Nephron progenitor cell (in vitro differentiated cells): ENCODE data around the gene MAGED1.
A peak's percentile ranks its signal among the peaks of the same experiment; 100 is the strongest.
"Not testable (repeated sequence)": the region's sequence is repeated elsewhere in the genome, so short reads cannot be mapped to it uniquely, and the experiment has no call there.

ENCODE experiments used
- DNase-seq: peaks from one replicate; pipeline ENCODE4 v3.0.0; 2021
- H3K27ac Mint-ChIP-seq: 2 replicates; pipeline ENCODE4 v1.8.0; 2021; ENCODE audit warnings: mild to moderate bottlenecking, moderate library complexity, mixed read lengths
- H3K27me3 Mint-ChIP-seq: 2 replicates; pipeline ENCODE4 v1.8.0; 2021; ENCODE audit warnings: mild to moderate bottlenecking, low read depth, mixed read lengths; ENCODE audit not compliant: poor library complexity
- H3K36me3 Mint-ChIP-seq: 2 replicates; pipeline ENCODE4 v1.8.0; 2021; ENCODE audit warnings: low read depth, mixed read lengths
- H3K4me1 Mint-ChIP-seq: 2 replicates; pipeline ENCODE4 v1.8.0; 2021; ENCODE audit warnings: mixed read lengths
- H3K4me3 Mint-ChIP-seq: 2 replicates; pipeline ENCODE4 v1.8.0; 2021; ENCODE audit warnings: mild to moderate bottlenecking, moderate library complexity, mixed read lengths
- H3K9me3 Mint-ChIP-seq: 2 replicates; pipeline ENCODE4 v1.8.0; 2021; ENCODE audit warnings: mild to moderate bottlenecking, moderate library complexity, mixed read lengths
- CTCF ChIP-seq: fragments of 200-600 bp; sonication (generic); IDR thresholded peaks from 2 replicates; pipeline ENCODE4 v1.5.0; 2021; ENCODE audit warnings: antibody characterized with exemption

Gene MAGED1

DNA sequence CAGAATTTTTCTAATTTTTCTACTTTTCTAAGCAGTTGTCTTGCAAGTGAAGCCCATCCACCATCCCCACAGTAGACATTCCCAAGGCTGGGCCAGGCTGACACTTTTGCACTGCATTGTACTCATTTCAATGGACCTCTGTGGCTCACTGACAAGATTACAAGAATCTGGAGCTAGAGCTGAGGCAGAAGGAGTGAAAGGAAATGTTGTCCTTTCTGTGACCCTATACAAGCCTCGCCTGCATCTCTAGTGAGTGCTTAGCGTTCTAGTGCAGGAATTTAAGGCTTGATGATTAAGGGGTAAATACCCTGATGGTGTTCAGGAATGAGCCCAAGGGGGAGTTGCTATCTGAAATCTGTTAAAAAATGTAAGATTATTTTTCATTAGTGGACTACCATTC, 6.3 kb downstream of the MAGED1 start:
- Mint-ChIP-seq H3K36me3 (peaks cover 68% of the 10 kb centered on the region), H3K4me3 (no peak overlapping the region), H3K27ac (no peak overlapping the region), H3K27me3 (peaks cover 2% of the 10 kb centered on the region), H3K4me1 (peaks cover 17% of the 10 kb centered on the region), H3K9me3 (peaks cover 42% of the 10 kb centered on the region)
- TF ChIP-seq CTCF: no peak
- no peak for DNase-seq

DNA sequence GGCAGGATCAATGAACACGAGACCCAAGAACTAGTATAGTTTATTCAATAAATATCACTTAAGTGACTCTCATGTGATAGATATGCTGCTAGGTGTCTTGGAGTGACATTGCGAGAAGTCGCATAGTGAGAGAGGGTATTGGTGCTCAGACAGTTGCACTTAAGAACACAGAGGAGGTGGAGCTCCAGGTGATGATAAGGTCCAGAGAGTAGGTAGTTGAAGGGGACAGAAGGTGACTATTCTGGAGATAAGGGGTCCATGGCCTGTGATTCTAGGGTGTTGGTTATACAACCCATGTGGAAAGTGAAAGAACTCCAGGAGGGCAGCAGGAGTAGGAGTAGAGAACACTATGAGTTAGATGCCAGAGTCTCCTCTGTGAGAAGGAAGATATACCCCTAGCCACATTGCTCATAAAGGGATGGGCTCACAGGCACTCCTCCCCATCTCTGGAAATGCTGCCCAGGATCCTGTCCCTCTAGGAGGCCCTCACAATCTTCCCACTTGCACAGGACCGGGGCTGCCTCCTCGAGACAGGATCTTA, 9.2 kb downstream of the MAGED1 start:
- peaks cover 2% of the 10 kb centered on the region for H3K27me3 Mint-ChIP-seq
- H3K27ac Mint-ChIP-seq: peak overlapping the region; percentile 38
- no peak for DNase-seq
- H3K36me3 Mint-ChIP-seq: peaks cover 54% of the 10 kb centered on the region
- peaks cover 34% of the 10 kb centered on the region for H3K9me3 Mint-ChIP-seq
- H3K4me3 Mint-ChIP-seq: no peak overlapping the region
- no peak for TF ChIP-seq CTCF
- no peaks in the 10 kb centered on the region for H3K4me1 Mint-ChIP-seq

- H3K27me3 Mint-ChIP-seq, H3K27ac Mint-ChIP-seq, H3K4me1 Mint-ChIP-seq, H3K4me3 Mint-ChIP-seq, DNase-seq: not testable (repeated sequence)
- H3K9me3 Mint-ChIP-seq: peaks cover 27% of the 10 kb centered on the region
- peaks cover 36% of the 10 kb centered on the region for H3K36me3 Mint-ChIP-seq
These were observed 11.7 kb downstream of the MAGED1 start for GRCh38 chrX:51905152-51905551.

- TF ChIP-seq CTCF: no peak
- Mint-ChIP-seq H3K4me1 (no peaks in the 10 kb centered on the region), H3K9me3 (peaks cover 27% of the 10 kb centered on the region), H3K27ac (no peak overlapping the region), H3K27me3 (peaks cover 2% of the 10 kb centered on the region), H3K36me3 (peaks cover 35% of the 10 kb centered on the region), H3K4me3 (no peak overlapping the region)
- DNase-seq: no peak
These were observed 12.3 kb downstream of the MAGED1 start for GRCh38 chrX:51905711-51906110.

- Mint-ChIP-seq H3K27me3 (no peaks in the 10 kb centered on the region), H3K4me1 (no peaks in the 10 kb centered on the region), H3K9me3 (peaks cover 26% of the 10 kb centered on the region), H3K4me3 (no peak overlapping the region), H3K27ac (no peak overlapping the region), H3K36me3 (no peaks in the 10 kb centered on the region)
- no peak for TF ChIP-seq CTCF
- DNase-seq: no peak
These were observed 24.2 kb downstream of the MAGED1 start for GRCh38 chrX:51917604-51918003.

- H3K9me3 Mint-ChIP-seq: peaks cover 14% of the 10 kb centered on the region
- no peak for DNase-seq
- no peak overlapping the region for H3K4me3 Mint-ChIP-seq
- TF ChIP-seq CTCF: no peak
- H3K27me3 Mint-ChIP-seq: no peaks in the 10 kb centered on the region
- no peaks in the 10 kb centered on the region for H3K36me3 Mint-ChIP-seq
- no peak overlapping the region for H3K27ac Mint-ChIP-seq
- no peaks in the 10 kb centered on the region for H3K4me1 Mint-ChIP-seq
These were observed 29.1 kb downstream of the MAGED1 start for GRCh38 chrX:51922561-51922960.
